Renal pelvis (tissue), 4 donors: ENCODE measurements around the gene RIPOR3. TPM values are rescaled to one million over a fixed set of nuclear protein-coding genes. Genes with fewer than 3 reads are reported as not detected.
"Not testable (repeated sequence)": the region's sequence is repeated elsewhere in the genome, so short reads cannot be mapped to it uniquely, and the experiment has no call there.

Source experiments
- DNase-seq: peaks from one replicate; pipeline ENCODE4 v3.0.0-alpha.2; 2013
- polyA plus RNA-seq, 3 donors: library from polyadenylated mRNA; unstranded; fragments of 120-200 nt; gene quantifications; one replicate each; pipeline ENCODE4 v1.2.1, GENCODE V29; 2013; ENCODE audit not compliant: insufficient read length in 3 of 3

RIPOR3 gene
- polyA plus RNA-seq, 3 donors, result 5.5 to 8.5 (median 8.0) TPM

- DNase-seq, result no peak
Measured at GRCh38 chr20:50708845-50709635, 17.7 kb upstream of the RIPOR3 start.

- DNase-seq, result no peak
Measured at GRCh38 chr20:50704971-50705370, 13.6 kb upstream of the RIPOR3 start.

GRCh38 chr20:50704514-50704913 is 13.2 kb upstream of the RIPOR3 start:
- DNase-seq, result no peak

GRCh38 chr20:50703651-50704438 is 12.5 kb upstream of the RIPOR3 start:
- DNase-seq, result not testable (repeated sequence)

GRCh38 chr20:50701041-50701963 is 10.0 kb upstream of the RIPOR3 start:
- peak; percentile 57 for DNase-seq

- DNase-seq, result no peak
Measured at GRCh38 chr20:50699688-50700087, 8.3 kb upstream of the RIPOR3 start.

GRCh38 chr20:50698255-50698654 is 6.9 kb upstream of the RIPOR3 start:
- DNase-seq, result not testable (repeated sequence)

- DNase-seq, result no peak
Measured at GRCh38 chr20:50695135-50695872, 4.0 kb upstream of the RIPOR3 start.

- DNase-seq, result no peak
Measured at GRCh38 chr20:50694379-50695134, 3.2 kb upstream of the RIPOR3 start.

- no peak for DNase-seq
Measured at GRCh38 chr20:50693001-50693400, 1.7 kb upstream of the RIPOR3 start.

- DNase-seq, result no peak
Measured at GRCh38 chr20:50692552-50692933, 1.2 kb upstream of the RIPOR3 start.

- no peak for DNase-seq
Measured at GRCh38 chr20:50691573-50692551, 520 bp upstream of the RIPOR3 start.

GRCh38 chr20:50689864-50690649 is 1.3 kb downstream of the RIPOR3 start:
- DNase-seq, result no peak

GRCh38 chr20:50688256-50688975 is 2.9 kb downstream of the RIPOR3 start:
- no peak for DNase-seq

GRCh38 chr20:50686821-50687220 is 4.5 kb downstream of the RIPOR3 start:
- DNase-seq, result no peak

- DNase-seq, result no peak
Measured at GRCh38 chr20:50683570-50683969, 7.8 kb downstream of the RIPOR3 start.

- DNase-seq, result no peak
Measured at GRCh38 chr20:50682947-50683530, 8.3 kb downstream of the RIPOR3 start.
